Mammary microvascular endothelial cell (primary cell): ENCODE results near the gene VPS52. TPM values are rescaled to one million over a fixed set of nuclear protein-coding genes. Genes with fewer than 3 reads are reported as not detected.

Source experiments
- total RNA-seq: library from RNA; depleted of rRNA; stranded (reverse); fragments of >200 nt; gene quantifications from 2 replicates; pipeline ENCODE4 v1.2.3, GENCODE V29; 2015

Gene VPS52, protein sequence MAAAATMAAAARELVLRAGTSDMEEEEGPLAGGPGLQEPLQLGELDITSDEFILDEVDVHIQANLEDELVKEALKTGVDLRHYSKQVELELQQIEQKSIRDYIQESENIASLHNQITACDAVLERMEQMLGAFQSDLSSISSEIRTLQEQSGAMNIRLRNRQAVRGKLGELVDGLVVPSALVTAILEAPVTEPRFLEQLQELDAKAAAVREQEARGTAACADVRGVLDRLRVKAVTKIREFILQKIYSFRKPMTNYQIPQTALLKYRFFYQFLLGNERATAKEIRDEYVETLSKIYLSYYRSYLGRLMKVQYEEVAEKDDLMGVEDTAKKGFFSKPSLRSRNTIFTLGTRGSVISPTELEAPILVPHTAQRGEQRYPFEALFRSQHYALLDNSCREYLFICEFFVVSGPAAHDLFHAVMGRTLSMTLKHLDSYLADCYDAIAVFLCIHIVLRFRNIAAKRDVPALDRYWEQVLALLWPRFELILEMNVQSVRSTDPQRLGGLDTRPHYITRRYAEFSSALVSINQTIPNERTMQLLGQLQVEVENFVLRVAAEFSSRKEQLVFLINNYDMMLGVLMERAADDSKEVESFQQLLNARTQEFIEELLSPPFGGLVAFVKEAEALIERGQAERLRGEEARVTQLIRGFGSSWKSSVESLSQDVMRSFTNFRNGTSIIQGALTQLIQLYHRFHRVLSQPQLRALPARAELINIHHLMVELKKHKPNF
- total RNA-seq: 36.8 and 43.6 TPM in 2 replicates

DNA sequence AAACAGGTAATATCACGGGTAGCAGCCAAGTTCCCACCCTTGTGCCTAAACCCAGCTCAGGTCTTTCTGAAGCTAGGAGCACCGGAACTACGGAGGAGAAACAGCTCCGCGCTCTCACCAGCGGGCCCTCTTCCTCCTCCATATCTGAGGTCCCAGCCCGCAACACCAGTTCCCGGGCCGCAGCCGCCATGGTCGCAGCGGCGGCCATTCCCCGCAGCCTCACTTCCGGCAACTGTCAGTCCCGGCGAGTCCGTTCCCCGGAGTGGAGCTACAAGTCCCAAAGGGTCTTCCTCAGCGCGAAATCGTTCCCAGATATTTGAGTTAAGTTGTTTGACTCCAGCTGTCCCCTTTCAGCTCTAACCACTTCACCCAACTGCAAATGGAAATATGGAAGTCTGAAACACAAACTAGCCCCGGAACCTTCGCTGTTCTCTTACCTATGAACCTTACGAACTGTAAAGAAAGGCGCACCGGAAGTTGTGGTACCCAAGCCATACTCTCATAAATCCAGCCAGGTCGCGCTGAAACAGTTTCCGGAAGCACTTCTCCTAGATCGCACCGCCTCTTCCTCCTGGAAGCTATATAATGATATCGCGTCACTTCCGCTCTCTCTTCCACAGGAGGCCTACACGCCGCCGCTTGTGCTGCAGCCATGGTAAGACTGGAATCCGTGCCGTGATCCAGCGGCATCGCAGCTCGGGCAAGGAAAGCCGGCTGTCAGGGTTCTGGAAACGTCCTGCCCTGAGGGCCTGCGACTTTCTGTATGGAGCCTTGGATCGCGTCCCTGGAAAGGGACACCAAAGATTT, at the start of gene VPS52, which contains the start of gene RPS18:
Gene VPS52 (minus strand): TSS at position 409 of the 807 bp plus-strand sequence. CDS start 201 bp downstream, at position 208.
Gene RPS18 (plus strand): TSS at position 608 of the 807 bp plus-strand sequence. CDS start 45 bp downstream, at position 653.

GRCh38 chr6:33317669-33318425, 46.2 kb upstream of the VPS52 start, which contains the start of gene ZBTB22:
TSS of gene ZBTB22 (minus strand) at chr6:33317744. CDS start at chr6:33316916, 828 bp downstream.

DNA sequence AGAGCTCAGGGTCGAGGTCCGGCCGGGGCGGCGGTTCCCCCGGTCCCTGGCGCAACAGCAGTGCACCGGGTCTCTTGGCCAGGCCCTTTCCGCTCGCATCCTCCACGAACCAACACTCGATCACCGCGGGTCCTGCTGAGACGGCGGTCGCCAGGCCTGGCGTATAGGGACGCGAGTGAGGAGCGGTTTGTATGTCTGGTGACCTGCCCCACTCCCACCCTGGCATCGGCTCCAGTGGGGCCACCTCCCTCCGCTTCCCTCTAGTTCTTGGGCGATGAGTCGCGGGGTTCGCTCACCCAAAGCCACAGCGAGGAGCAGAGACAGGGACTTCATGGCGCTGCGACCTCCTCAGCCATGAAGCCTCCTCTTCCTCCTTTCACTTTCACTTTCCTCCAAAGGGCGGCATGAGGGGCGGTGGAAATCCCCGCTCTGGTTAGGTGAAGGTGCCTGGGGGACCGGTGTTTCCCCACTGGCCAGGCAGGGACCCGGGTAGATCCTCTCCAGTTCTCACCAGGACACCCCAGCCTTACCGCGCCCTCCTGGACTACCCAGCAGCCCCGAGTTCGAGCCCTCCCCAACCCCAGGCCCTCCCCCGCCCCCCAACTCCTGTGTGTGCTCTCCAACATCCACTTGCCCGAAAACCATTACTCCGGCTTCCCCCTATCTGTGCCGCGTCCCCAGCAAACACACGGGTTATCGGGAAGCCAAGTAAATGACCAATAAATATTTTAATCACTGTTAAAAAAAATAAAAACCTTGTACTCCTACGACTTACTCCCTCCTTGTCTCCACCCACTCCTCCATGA, 42.2 kb upstream of the VPS52 start, which contains the start of gene TAPBP:
Gene TAPBP (minus strand): TSS at position 370 of the 806 bp plus-strand sequence. CDS start 37 bp downstream, at position 333.

DNA sequence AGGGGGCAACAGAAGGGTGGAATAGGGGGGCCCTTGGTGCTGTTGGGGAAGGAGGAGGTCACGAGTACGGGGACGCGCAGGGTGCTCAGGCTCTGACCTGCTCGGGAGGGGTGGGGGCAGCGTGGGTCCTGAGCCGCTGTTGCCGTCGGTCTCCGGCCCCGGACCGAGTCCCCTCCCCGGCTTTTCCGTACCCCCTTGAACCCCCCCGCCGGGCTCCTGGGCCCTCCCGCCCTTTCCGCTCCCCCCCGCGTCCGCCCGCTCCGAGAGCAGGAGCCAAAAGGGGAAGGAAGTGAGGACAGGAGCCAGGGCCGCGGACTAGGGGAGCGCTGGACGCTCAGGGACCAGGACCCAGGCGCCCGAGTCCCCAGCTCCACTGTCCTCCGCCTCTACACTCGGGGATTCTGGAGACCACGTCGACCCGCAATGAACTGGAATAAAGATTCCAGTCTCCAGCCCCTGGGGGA, 27.1 kb upstream of the VPS52 start, which contains the start of gene RGL2:
Gene RGL2 (minus strand): TSS at position 170 of the 464 bp plus-strand sequence. CDS start 332 bp downstream, outside the sequence.

GRCh38 chr6:33288921-33289783, 17.5 kb upstream of the VPS52 start, which contains the start of the genes PFDN6 and WDR46:
TSS of gene PFDN6 (plus strand) at chr6:33289601. CDS start at chr6:33289857, 256 bp downstream.
TSS of gene WDR46 (minus strand) at chr6:33289239. CDS start at chr6:33289170, 69 bp downstream.

DNA sequence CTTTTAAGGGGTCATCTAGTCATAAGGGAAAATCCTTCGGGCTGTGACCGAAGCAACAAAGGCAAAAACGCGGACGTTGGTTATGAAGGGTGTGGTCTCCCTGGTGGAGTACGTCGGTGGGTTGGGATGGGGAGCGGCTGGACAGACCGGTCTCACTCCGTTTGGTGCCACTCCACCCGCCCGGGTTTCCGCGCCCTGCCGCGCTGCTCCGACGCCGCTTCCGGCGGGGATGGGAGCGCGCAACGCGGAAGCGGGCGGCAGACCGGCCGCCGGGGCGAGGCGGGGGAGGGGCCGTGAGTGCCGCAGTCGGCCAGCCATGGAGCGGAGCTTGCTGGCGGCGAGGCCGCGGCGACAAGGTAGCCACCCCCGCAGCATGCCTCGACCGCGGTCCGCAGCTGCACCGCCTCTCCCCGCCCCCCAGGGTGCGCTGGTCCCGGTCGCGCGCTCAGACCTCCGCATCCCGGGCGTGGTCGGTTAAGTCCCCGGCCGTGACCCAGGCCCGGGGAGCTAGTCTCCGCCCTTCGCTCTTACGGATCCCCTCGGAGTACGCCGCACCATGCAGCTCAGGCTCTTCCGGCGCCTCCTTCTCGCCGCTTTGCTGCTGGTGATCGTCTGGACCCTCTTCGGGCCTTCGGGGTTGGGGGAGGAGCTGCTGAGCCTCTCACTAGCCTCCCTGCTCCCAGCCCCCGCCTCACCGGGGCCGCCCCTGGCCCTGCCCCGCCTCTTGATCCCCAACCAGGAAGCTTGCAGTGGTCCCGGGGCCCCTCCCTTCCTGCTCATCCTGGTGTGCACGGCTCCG, 5.4 kb upstream of the VPS52 start, which contains the start of gene B3GALT4:
Gene B3GALT4 (plus strand): TSS at position 260 of the 799 bp plus-strand sequence. CDS start 297 bp downstream, at position 557.

DNA sequence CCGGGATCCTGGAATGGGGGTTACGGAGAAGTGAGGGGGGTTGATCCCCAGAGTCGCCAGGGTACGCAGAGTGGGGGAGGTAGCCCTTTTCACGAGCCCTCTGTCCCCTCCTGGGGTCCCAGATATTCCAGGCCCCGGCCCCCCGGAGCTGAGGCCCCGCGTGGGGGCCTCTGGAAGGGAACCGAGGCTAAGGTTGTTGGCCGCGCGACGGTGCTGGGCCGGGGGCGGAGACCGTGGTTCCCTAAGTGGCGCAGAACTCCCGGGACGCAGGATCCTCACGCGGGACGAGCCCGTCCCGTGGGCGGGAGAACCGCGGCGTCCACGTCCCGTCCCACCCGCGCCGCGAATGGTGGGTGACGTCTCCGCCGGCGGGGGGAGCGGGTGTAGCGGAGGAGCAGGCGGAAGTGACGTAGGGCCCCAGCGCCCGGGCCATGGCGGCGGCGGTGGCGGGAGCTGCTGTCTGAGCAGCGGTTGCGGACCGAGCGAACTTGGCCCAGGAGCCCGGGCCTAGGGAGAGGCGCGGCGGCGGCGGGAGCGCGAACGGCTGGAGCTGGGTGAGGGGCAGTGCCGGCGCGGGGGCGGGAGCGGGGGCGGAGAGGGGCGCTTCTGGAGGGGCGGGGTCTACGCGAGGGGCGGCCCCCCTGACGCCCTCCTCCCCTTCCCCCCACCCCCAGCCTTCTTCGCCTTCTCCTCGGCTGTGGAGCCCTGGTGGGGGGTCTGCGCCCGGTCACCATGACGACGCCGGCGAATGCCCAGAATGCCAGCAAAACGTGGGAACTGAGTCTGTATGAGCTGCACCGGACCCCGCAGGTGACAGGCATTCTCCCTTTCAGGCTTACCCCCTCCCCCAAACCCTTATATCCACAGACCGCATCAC, 63.3 kb downstream of the VPS52 start, which contains the start of gene RING1:
Gene RING1 (plus strand): TSS at position 410 of the 877 bp plus-strand sequence. CDS start 323 bp downstream, at position 733.

GRCh38 chr6:33204415-33205190, 67.1 kb downstream of the VPS52 start, which contains the start of gene HSD17B8:
TSS of gene HSD17B8 (plus strand) at chr6:33204655. CDS start at chr6:33204669, 14 bp downstream.

Other genes with a start within 250 kb of the VPS52 start
- 9.8 and 28.3 TPM in 2 replicates for gene HLA-DPA1, start 198.2 kb downstream of the VPS52 start, total RNA-seq
- 31.0 and 37.8 TPM in 2 replicates for gene HLA-DPB1, start 195.9 kb downstream of the VPS52 start, total RNA-seq
- gene COL11A2, start 79.4 kb downstream of the VPS52 start, total RNA-seq: 0.07 and 0.15 TPM in 2 replicates
- 12.9 and 17.4 TPM in 2 replicates for gene RXRB, start 71.2 kb downstream of the VPS52 start, total RNA-seq
- gene SLC39A7, start 71.0 kb downstream of the VPS52 start, total RNA-seq: 75.7 and 93.8 TPM in 2 replicates
- gene HSD17B8, start 67.2 kb downstream of the VPS52 start, total RNA-seq: 6.7 and 9.8 TPM in 2 replicates
- gene RING1, start 63.4 kb downstream of the VPS52 start, total RNA-seq: 8.7 and 11.7 TPM in 2 replicates
- gene RPS18, start 199 bp upstream of the VPS52 start, total RNA-seq: 4,238 and 4,354 TPM in 2 replicates
- 5.6 and 8.1 TPM in 2 replicates for gene B3GALT4, start 5.2 kb upstream of the VPS52 start, total RNA-seq
- gene WDR46, start 17.4 kb upstream of the VPS52 start, total RNA-seq: 65.6 and 74.7 TPM in 2 replicates
- 55.3 and 67.7 TPM in 2 replicates for gene PFDN6, start 17.7 kb upstream of the VPS52 start, total RNA-seq
- gene RGL2, start 27.1 kb upstream of the VPS52 start, total RNA-seq: 49.4 and 55.9 TPM in 2 replicates
- 171 and 179 TPM in 2 replicates for gene TAPBP, start 42.2 kb upstream of the VPS52 start, total RNA-seq
- 8.9 and 11.6 TPM in 2 replicates for gene ZBTB22, start 45.9 kb upstream of the VPS52 start, total RNA-seq
- 35.7 and 36.8 TPM in 2 replicates for gene DAXX, start 51.1 kb upstream of the VPS52 start, total RNA-seq
- gene KIFC1, start 119.9 kb upstream of the VPS52 start, total RNA-seq: 41.9 and 45.2 TPM in 2 replicates
- 17.9 and 24.2 TPM in 2 replicates for gene PHF1, start 139.1 kb upstream of the VPS52 start, total RNA-seq
- gene CUTA, start 146.2 kb upstream of the VPS52 start, total RNA-seq: 151 and 168 TPM in 2 replicates
- gene SYNGAP1, start 148.2 kb upstream of the VPS52 start, total RNA-seq: 1.4 and 2.7 TPM in 2 replicates
- gene ZBTB9, start 182.7 kb upstream of the VPS52 start, total RNA-seq: 4.1 and 4.9 TPM in 2 replicates